Activated CD4-positive, CD25-positive, alpha-beta regulatory T cell treated with anti-CD3 and anti-CD28 coated beads, Interleukin-2, amount 50 U/mL, for 72 hours (primary cell): ENCODE data around the gene PEX14.
"Not testable (repeated sequence)": the region's sequence is repeated elsewhere in the genome, so short reads cannot be mapped to it uniquely, and the experiment has no call there.

ENCODE experiments used
- DNase-seq: peaks from one replicate; pipeline ENCODE4 v3.0.0; 2021

The PEX14 gene, protein sequence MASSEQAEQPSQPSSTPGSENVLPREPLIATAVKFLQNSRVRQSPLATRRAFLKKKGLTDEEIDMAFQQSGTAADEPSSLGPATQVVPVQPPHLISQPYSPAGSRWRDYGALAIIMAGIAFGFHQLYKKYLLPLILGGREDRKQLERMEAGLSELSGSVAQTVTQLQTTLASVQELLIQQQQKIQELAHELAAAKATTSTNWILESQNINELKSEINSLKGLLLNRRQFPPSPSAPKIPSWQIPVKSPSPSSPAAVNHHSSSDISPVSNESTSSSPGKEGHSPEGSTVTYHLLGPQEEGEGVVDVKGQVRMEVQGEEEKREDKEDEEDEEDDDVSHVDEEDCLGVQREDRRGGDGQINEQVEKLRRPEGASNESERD

DNA sequence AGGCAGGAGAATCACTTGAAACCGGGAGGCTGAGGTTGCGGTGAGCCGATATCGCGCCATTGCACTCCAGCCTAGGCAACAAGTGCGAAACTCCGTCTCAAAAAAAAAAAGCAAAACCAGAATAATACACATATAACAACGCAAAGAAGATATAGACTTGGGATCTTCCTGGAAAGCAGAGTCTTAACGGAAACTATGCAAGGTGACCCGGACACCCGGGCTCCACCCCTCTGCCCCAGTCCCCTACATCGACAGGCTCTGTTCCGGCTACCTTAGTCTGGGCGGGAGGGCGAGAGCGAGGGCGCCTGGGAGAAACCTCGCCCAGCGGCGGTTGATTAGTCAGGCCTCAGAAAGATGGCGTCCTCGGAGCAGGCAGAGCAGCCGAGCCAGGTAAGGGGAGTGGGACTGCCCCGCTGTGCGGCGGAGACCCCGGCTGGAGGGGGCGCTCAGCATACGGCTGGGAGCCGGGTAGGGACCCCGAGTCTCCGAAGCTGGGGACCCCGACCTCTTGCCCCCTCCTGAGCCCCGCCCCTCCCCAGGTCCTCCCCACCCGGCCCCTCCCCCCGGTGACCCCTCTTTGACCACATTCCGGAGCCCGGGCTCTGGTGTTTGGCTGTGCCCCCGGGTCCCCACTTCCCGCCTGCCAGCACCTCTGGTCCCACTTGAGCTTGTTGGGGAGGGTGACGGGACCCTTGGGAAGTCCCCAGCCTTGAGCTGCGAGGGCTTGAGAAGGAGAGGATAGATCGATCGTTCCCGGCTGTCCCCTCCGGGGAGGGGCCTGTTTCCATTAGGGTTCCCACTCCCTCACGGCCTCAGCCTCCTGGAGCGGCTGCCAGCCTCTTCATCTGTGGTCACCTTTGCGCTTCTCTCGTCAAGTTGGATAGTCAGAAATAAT is at the start of gene PEX14:
Gene PEX14 (plus strand): TSS at position 338 of the 895 bp plus-strand sequence. CDS start 17 bp downstream, at position 355.
- peak; percentile 88 for DNase-seq

DNA sequence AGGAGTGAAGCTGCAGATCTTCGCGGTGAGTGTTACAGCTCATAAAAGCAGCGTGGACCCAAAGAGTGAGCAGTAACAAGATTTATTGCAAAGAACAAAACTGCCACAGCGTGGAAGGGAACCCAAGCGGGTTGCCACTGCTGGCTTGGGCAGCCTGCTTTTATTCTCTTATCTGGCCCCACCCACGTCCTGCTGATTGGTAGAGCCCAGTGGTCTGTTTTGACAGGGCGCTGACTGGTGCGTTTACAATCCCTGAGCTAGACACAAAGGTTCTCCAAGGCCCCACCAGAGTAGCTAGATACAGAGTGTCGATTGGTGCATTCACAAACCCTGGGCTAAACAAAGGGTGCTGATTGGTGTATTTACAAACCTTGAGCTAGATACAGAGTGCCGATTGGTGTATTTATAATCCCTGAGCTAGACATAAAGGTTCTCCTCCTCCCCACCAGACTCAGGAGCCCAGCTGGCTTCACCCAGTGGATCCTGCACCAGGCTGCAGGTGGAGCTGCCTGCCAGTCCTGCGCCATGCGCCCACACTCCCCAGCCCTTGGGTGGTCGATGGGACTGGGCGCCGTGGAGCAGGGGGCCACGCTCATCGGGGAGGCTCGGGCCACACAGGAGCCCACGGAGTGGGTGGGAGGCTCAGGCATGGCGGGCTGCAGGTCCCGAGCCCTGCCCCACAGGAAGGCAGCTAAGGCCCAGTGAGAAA is 48.8 kb upstream of the PEX14 start:
- DNase-seq: not testable (repeated sequence)

DNA sequence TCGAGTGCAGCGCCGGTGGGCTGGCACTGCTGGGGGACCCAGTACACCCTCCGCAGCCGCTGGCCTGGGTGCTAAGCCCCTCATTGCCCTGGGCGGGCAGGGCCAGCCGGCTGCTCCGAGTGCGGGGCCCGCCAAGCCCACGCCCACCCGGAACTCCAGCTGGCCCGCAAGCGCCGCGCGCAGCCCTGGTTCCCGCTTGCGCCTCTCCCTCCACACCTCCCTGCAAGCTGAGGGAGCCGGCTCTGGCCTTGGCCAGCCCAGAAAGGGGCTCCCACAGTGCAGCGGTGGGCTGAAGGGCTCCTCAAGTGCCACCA is 48.3 kb upstream of the PEX14 start:
- not testable (repeated sequence) for DNase-seq

DNA sequence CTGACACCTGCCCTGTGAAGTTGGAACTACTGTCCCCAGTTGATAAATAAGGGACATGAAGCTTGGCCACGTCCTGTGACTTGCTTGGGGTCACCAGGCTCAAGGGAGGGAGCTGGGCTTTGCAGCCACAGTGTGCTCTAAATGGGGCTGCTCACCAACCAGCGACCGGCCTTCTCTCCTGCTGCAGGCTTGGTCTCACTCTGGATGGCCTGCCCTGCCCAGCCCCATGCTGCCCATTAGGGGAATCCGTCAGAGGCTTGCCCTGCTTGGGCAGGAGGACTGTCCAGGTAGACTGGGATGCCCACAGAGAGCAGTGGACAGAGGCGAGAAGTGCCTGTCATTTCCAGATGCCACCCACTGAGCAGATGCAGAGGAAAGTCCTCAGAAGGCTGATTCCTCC is 45.8 kb upstream of the PEX14 start:
- no peak for DNase-seq

DNA sequence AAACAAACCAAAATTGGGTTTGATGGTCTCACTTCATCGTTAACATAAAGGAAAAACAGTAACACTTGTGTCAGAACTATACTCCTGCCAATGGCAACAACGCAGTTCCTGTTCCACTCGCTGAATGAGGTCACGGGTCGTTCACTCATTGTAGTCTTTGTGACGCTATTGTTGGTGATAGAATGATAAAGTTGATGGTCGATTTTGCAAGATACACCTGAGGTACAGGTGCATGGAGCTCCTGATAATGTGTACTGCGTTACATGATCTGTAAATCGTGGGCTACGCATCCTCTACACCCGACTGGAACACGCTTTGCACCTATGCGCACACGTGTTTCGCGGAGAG is 44.9 kb upstream of the PEX14 start:
- no peak for DNase-seq

DNA sequence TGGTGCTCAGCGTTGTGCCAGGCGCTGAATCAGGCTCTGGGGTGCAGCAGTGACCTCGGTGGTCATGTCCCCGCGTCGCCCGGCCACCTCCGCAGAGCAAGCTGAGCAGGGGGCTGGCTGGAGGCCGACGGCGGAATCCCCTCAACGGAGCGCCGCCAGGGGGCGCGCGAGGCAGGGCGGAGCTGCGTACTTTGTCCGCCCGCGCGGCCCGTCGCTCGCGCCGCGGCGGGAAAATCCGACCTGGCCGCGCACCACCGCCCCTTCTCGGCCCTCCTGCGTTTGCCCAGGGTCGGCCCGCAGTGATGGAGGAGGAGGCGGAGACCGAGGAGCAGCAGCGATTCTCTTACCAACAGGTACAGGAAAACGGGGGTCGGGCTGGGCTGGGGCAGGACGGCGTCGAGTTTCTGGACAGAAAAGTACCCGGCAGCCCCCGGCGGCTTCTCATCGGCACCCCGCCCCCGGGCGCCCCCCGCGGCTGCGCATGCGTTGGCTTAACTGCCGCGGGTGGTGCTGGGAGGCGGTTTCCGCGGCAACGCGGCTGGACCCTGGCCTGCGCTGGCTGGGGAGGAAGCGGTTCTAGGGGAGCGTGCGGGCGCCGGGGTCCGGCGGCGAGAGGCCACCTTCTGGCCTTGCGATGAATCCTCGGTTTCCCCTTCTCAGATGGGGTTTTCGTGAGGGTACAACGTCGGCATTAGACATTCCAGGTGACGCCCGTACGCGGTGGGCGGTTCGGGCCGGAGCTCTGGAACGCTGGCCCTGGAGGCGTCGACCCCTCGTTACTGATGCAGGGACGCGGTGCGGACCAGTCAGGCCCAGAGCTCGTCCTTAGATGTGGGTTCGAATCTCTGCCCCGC is 44.3 kb upstream of the PEX14 start, which contains the start of gene CENPS:
Gene CENPS (plus strand): TSS at position 218 of the 854 bp plus-strand sequence. CDS start 85 bp downstream, at position 303.
- DNase-seq: peak; percentile 94

DNA sequence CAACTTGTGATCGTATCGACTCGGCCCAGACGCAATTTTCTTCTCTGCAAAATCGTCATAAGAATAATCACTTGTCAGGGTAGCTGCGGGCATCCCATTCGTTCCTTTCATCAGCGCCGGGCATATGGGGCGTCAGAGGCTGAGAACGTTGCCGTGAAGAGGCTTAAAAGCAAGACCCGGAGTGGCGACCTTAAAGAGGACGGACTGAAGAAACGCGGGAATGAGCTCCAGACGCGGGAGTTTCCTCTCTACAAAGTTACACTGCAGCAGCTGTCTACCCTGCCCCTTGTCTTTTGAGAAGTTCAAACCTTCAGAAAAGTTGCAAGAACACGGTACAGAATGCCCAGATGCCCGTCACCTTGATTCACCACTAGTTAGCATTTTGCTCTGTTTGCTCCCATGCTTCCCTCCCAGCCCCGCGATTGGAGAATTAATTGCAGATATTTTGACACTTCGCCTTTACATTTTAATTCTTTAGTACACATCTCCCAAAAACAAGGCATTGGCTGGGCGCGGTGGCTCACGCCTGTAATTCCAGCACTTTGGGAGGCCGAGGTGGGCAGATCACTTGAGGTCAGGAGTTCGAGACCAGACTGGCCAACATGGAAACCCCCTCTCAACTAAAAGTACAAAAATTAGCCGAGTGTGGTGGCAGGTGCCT is 43.5 kb upstream of the PEX14 start:
- DNase-seq: peak; percentile 32

DNA sequence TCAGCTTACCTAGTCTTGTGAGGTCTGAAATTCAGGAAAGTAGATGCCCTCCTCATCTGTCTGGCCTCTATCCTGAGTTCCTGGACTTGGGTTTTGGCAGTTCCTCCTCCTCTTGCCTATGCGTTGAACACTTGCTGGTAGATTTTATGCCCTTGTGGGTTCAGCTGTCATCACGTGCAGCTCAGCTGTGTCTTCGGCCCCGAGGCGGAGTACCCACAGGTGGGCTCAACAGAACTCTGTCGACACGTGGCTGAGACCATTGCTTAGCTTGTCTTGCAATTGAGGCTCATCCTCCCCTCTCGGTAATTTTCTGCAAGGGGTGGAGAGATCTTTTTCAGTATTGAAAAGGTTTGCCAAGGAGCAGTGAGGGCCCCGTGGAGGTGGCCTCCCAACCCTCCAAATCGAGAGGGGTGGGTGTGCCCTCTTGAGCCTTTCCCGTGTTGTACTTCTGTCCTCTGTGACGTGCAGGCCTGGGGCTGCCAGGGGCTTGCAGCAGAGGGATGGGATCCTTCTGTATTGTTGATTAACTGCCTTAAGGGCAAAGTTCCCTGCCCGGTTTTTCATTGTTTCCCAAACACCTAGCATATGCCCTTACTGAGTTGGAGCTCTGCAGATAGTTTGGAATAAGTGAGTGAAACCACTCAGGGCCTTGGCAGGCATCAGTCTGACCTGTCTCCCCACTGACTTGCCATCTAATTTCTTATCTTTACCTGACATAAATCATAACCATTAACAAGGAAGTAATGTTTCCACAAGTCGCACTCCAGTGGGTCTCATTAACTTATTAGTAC is 41.6 kb upstream of the PEX14 start:
- no peak for DNase-seq

DNA sequence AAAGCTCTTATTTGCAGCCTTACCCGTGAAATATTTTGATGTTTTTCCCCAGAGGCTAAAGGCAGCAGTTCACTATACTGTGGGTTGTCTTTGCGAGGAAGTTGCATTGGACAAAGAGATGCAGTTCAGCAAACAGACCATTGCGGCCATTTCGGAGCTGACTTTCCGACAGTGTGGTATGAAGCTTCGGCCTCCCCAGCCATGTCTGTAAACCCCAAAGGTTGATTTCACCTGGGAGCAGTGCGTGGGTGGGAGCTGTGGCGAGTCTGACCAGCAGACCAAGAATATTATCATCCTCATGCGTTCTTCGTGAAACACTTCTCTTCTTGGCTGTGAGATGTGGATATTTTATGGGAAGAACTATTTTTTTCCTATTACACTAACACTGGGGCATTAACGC is 41.0 kb upstream of the PEX14 start:
- no peak for DNase-seq

DNA sequence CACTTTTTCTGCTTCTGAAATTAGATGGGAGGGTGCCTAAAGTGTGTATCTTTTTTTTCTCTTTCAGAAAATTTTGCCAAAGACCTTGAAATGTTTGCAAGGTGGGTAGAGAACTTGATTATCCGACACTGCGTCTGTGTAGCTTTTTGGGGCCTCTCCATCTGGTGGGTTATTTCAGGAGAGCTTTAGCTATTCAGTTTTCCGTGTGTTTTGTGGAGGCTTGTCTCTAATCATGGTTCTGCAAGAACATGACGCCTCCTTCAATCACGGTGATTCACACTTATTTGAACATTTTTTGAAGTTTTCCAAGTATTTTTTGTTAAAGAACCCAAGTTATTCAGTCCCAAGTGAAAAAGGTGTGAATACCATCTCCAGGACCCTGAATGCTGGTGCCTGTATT is 40.2 kb upstream of the PEX14 start:
- DNase-seq: no peak

DNA sequence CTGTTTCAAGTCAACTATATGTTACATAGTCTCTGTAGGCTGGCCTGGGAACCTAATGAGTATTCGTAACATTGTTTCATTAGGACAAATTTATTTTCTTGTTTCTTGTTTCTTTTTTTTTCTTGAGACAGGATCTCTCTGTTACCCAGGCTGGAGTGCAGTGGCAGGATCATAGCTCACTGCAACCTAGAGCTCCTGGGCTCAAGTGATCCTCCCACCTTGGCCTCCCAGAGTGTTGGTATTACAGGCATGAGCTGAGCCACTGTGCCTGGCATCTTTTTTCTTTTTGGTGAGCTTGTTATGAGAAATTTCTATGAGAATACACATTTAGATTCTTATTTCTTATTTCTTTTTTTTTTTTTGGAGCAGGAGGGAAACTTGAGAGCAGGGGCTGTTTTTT is 37.7 kb upstream of the PEX14 start:
- no peak for DNase-seq

DNA sequence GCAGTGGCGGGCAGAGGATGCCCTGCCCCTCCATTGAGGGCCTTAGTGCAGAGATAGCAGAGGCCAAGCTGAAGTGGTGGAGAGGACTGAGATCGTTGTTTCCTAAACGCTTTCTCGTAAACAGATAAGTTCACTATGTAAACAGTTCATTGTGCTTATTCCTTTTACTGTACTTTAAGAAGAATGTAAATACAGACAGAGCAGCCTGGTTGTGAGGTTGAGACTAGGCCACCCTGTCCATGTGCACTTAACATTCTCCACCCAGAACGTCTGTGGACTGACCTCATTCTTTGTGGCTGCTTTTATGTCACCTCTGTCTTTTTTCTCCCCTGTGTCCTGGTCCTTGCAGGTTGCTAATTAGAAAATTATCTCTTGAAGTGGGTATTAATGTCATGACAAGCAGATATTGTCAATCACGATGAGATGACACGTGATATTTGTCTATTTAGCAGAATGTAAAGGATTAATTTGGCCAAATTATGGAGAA is 36.0 kb upstream of the PEX14 start:
- DNase-seq: no peak

DNA sequence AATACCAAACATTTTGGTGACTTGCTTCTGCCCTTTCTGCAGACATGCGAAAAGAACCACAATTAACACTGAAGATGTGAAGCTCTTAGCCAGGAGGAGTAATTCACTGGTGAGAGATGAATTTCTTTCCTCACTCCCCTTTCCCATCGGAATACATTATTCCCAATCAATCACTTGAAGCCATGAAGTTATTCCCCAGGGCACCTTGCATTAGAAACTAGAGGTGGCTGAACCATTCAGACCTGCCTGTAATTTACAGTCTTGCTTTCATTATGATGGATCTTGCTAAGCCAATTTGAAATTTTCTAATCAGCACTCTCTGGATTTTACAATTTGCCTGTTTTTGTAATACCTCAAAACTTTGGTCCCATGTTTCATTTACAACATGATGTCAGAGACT is 34.4 kb upstream of the PEX14 start:
- DNase-seq: no peak

DNA sequence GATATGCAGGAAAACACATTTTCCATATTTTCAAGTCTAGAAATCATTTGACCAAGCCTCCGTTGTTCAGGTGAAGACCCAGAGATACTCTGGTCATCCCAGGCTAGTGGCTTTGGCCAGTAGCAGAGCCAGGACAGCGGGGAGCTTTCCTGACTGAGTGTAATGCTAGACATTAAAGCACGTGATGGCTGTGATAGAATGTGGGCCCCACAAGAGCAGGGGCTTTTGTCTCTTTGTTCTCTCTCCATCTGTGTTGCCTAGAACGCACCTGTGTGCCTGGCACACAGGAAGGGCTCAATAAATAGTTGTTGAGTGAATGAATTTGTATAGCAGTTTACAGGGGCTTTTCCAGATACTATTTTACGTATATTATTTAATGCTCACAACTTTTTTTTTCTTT is 34.0 kb upstream of the PEX14 start:
- no peak for DNase-seq

DNA sequence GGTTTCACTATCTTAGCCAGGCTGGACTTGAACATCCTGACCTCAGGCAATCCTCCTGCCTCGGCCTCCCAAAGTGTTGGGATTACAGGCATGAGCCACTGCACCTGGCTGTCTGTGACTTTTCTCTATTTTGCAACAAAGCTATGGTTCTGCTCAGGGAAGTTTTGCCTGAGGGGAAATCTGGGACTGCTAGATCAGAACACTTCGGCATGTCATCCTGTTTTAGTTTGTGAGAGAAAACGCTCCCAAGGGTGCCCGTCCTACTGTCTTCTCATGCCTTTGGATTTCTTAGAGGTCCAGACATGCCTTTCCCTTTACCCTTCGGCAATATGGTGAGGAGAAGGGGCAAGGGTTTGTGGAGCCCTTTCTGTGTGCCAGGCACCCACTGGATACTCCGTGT is 30.5 kb upstream of the PEX14 start:
- no peak for DNase-seq

DNA sequence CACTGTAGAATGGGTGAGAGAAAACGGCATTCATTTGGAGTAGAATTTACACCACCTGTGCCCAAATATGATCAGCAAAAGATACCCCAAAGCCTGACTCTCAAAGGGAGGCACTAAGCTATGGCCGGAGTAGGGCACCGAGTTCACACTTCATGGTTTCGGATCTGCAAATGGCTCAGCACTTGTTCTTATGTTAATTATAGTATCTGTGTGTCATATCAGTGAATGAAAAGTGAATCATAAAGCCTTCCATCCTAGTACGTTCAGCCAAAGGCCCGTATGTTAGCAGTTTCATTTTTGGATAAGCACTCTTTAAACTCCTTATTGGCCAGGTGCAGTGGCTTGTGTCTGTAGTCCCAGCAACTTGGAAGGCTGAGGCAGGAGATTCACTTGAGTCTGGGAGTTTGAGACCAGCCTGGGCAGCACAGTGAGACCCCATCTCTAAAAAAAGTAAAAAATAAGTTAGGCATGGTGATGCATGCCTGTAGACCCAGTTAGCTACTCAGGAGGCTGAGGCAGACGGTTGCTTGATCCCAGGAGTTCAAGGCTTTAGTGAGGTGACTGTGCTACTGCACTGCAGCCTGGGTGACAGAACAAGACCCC is 29.9 kb upstream of the PEX14 start:
- no peak for DNase-seq

DNA sequence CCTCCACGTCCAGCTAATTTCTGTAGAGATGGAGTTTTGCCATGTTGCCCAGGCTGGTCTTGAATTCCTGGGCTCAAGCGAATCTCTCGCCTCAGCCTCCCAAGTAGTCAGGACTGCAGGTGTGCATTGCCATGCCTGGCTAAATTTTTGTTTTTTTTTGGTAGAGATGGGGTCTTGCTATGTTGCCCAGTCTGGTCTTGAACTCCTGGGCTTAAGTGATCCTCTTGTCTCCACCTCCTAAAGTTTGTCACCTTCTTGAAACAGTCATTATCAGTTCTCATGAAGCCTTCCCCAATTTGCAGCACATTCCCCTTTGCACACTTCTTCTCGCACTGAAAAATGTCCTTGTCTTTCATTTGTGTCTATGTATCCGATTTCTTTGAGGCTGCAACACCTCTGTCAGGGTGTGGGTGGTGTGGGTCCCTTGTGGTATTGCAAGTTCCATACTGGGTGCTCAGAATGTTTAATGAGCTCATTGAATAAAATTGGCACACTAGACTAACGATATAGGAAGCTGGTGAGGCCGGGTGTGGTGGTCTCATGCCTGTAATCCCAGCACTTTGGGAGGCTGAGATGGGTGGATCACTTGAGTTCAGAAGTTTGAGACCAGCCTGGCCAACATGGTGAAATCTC is 27.8 kb upstream of the PEX14 start:
- DNase-seq: no peak

DNA sequence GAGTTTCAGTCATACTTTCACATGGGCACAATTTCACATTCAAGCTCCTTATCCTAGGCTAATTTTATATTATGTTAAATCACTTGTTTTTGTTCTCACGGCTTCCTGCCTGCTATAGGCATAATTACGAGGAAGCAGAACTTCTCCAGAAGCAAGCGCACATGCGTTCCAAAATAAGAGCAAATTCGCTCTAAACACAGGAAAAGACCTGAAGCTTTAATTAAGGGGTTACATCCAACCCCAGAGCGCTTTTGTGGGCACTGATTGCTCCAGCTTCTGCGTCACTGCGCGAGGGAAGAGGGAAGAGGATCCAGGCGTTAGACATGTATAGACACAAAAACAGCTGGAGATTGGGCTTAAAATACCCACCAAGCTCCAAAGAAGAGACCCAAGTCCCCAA is 25.0 kb upstream of the PEX14 start, which contains the start of gene CORT:
Gene CORT (plus strand): TSS at position 281 of the 400 bp plus-strand sequence. CDS start 193 bp downstream, outside the sequence.
- DNase-seq: no peak

DNA sequence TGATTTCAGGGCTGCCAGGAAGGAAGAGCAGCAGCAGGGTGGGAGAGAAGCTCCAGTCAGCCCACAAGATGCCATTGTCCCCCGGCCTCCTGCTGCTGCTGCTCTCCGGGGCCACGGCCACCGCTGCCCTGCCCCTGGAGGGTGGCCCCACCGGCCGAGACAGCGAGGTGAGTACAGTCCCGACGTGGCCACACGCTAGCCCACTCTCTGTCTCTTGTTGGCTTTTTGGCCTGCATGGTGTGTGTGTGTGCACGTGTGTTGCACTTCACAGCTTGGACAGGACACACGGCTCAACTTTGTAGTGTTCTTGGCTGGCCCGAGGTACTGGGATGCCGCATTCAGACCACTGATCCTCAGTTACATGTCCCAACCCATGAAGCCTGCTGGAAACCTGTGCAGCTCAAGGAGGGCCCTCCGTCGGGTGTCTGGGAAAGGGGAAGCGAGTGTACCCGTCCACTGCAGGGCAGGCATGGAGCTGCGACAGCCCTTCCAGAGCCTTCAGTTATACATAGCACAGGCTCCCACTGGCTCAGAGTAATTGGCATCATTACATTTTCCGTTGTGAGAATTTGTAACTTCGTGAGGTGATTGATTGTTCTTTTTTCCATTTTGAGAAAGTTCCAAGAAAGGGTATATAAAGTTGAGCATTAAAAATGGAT is 24.5 kb upstream of the PEX14 start:
- no peak for DNase-seq
